CD8-positive, alpha-beta memory T cell (primary cell): ENCODE data around the gene PLCG2. TPM values are rescaled to one million over a fixed set of nuclear protein-coding genes. Genes with fewer than 3 reads are reported as not detected.

ENCODE experiments used
- CTCF ChIA-PET: fragments of 350-600 bp; sonication (Branson Sonifier 250); formaldehyde crosslinking; loops from one replicate; lab custom pipeline; 2021; ENCODE audit warnings: antibody characterized with exemption; lab: Charles Lee
- POLR2A ChIA-PET: fragments of 350-600 bp; sonication (Branson Sonifier 250); formaldehyde crosslinking; loops from one replicate; lab custom pipeline; 2021; ENCODE audit warnings: antibody characterized with exemption; lab: Charles Lee
- DNase-seq, 5 donors: peaks; one replicate each; pipeline versions ENCODE4 v3.0.0 to v3.0.0-alpha.2; 2020 to 2022; ENCODE audit warnings: mixed read lengths in 1 of 5
- H3K27ac ChIP-seq: one replicate; pipeline ENCODE4 v1.7.0; 2013; ENCODE audit warnings: low read depth, mild to moderate bottlenecking, low read length, moderate library complexity
- H3K27me3 ChIP-seq: 2 replicates; pipeline ENCODE4 v1.7.0; 2013; ENCODE audit warnings: low read length, mild to moderate bottlenecking; ENCODE audit not compliant: insufficient read depth, poor library complexity, severe bottlenecking
- H3K36me3 ChIP-seq: 2 replicates; pipeline ENCODE4 v1.7.0; 2013; ENCODE audit warnings: mild to moderate bottlenecking, low read length, moderate library complexity; ENCODE audit not compliant: insufficient read depth
- H3K4me1 ChIP-seq: 2 replicates; pipeline ENCODE4 v1.7.0; 2013; ENCODE audit warnings: mild to moderate bottlenecking, low read length, moderate library complexity; ENCODE audit not compliant: insufficient read depth
- H3K4me3 ChIP-seq: 2 replicates; pipeline ENCODE4 v1.7.0; 2013; ENCODE audit warnings: mild to moderate bottlenecking, low read length
- H3K9me3 ChIP-seq: 2 replicates; pipeline ENCODE4 v1.7.0; 2013; ENCODE audit warnings: mild to moderate bottlenecking, low read length
- H3K27ac Mint-ChIP-seq, 8 donors: one replicate each; pipeline ENCODE4 v1.8.0; 2020 to 2021; ENCODE audit warnings: mixed read lengths in 8 of 8, mild to moderate bottlenecking in 6 of 8, inconsistent platforms in 3 of 8, moderate library complexity in 3 of 8
- H3K27me3 Mint-ChIP-seq, 2 donors: one replicate each; pipeline ENCODE4 v1.8.0; 2020 to 2021; ENCODE audit warnings: mixed read lengths in 2 of 2, mild to moderate bottlenecking in 1 of 2, moderate library complexity in 1 of 2
- H3K36me3 Mint-ChIP-seq, 3 donors: one replicate each; pipeline ENCODE4 v1.8.0; 2020 to 2021; ENCODE audit warnings: mixed read lengths in 3 of 3, inconsistent platforms in 1 of 3, mild to moderate bottlenecking in 1 of 3
- H3K4me1 Mint-ChIP-seq, 3 donors: one replicate each; pipeline ENCODE4 v1.8.0; 2020 to 2021; ENCODE audit warnings: mixed read lengths in 3 of 3, inconsistent platforms in 1 of 3, mild to moderate bottlenecking in 1 of 3
- H3K4me3 Mint-ChIP-seq, 7 donors: one replicate each; pipeline ENCODE4 v1.8.0; 2020 to 2021; ENCODE audit warnings: mixed read lengths in 7 of 7, mild to moderate bottlenecking in 6 of 7, moderate library complexity in 4 of 7, inconsistent platforms in 2 of 7
- H3K9me3 Mint-ChIP-seq, 5 donors: one replicate each; pipeline ENCODE4 v1.8.0; 2020 to 2022; ENCODE audit warnings: mixed read lengths in 5 of 5, mild to moderate bottlenecking in 3 of 5, moderate library complexity in 2 of 5, inconsistent platforms in 1 of 5
- polyA plus RNA-seq: library from polyadenylated mRNA; unstranded; fragments of 300-500 nt; fragmentation: Illumina TruSeq; gene quantifications from one replicate; pipeline ENCODE4 v1.2.3, GENCODE V29; 2021
- total RNA-seq, 2 experiments: library from RNA; stranded (reverse); gene quantifications; one replicate each; pipeline ENCODE4 v1.2.3, GENCODE V29; 2021

The PLCG2 gene
- total and polyA plus RNA-seq, 3 experiments from 2014 or later: 5.4 to 16.2 (median 14.2) TPM

GRCh38 chr16:81926036-81926435 is 146.9 kb downstream of the PLCG2 start:
- H3K36me3 ChIP-seq: no peaks in the 10 kb centered on the region
- H3K4me3 ChIP-seq: no peak overlapping the region
- peaks cover 0 to 1% of the 10 kb centered on the region in 2 donors for H3K27me3 Mint-ChIP-seq
- peaks cover 0 to 5% (median 0%) of the 10 kb centered on the region in 3 donors for H3K4me1 Mint-ChIP-seq
- no peak for DNase-seq
- peaks cover 0 to 58% (median 3%) of the 10 kb centered on the region in 3 donors for H3K36me3 Mint-ChIP-seq
- H3K4me1 ChIP-seq: no peaks in the 10 kb centered on the region
- POLR2A ChIA-PET: no interaction called here
- H3K27ac ChIP-seq: no peak overlapping the region
- no peak overlapping the region for H3K27ac Mint-ChIP-seq
- CTCF ChIA-PET: no interaction called here
- H3K9me3 Mint-ChIP-seq: no peaks in the 10 kb centered on the region
- H3K4me3 Mint-ChIP-seq: no peak overlapping the region
- no peaks in the 10 kb centered on the region for H3K27me3 ChIP-seq
- no peaks in the 10 kb centered on the region for H3K9me3 ChIP-seq

- H3K27ac Mint-ChIP-seq: no peak overlapping the region
- H3K4me3 Mint-ChIP-seq: no peak overlapping the region
- ChIA-PET POLR2A (no interaction called here), CTCF (no interaction called here)
- H3K27me3 ChIP-seq: no peaks in the 10 kb centered on the region
- no peaks in the 10 kb centered on the region for H3K4me1 ChIP-seq
- peaks cover 0 to 60% (median 0%) of the 10 kb centered on the region in 3 donors for H3K36me3 Mint-ChIP-seq
- no peaks in the 10 kb centered on the region for H3K9me3 Mint-ChIP-seq
- H3K27me3 Mint-ChIP-seq: peaks cover 0 to 1% of the 10 kb centered on the region in 2 donors
- no peaks in the 10 kb centered on the region for H3K36me3 ChIP-seq
- H3K4me1 Mint-ChIP-seq: peaks cover 0 to 5% (median 0%) of the 10 kb centered on the region in 3 donors
- no peak overlapping the region for H3K4me3 ChIP-seq
- no peak overlapping the region for H3K27ac ChIP-seq
- H3K9me3 ChIP-seq: no peaks in the 10 kb centered on the region
- DNase-seq: no peak
Measured at GRCh38 chr16:81927561-81928185, 148.6 kb downstream of the PLCG2 start.

GRCh38 chr16:81928271-81928918 is 149.3 kb downstream of the PLCG2 start:
- Histone ChIP-seq H3K27me3 (no peaks in the 10 kb centered on the region), H3K4me3 (no peak overlapping the region), H3K9me3 (no peaks in the 10 kb centered on the region), H3K36me3 (no peaks in the 10 kb centered on the region), H3K27ac (no peak overlapping the region), H3K4me1 (no peaks in the 10 kb centered on the region)
- Mint-ChIP-seq H3K4me1 (peaks cover 0 to 5% (median 0%) of the 10 kb centered on the region in 3 donors), H3K4me3 (no peak overlapping the region), H3K27me3 (peaks cover 0 to 1% of the 10 kb centered on the region in 2 donors), H3K36me3 (peaks cover 0 to 60% (median 0%) of the 10 kb centered on the region in 3 donors), H3K27ac (peak overlapping the region in 1 of 8 donors; percentile 33), H3K9me3 (no peaks in the 10 kb centered on the region)
- CTCF ChIA-PET: no interaction called here
- DNase-seq: no peak
- POLR2A ChIA-PET: no interaction called here

- ChIA-PET CTCF (no interaction called here), POLR2A (no interaction called here)
- Mint-ChIP-seq H3K36me3 (peaks cover 0 to 58% (median 3%) of the 10 kb centered on the region in 3 donors), H3K4me1 (peaks cover 0 to 5% (median 1%) of the 10 kb centered on the region in 3 donors), H3K27me3 (peaks cover 0 to 1% of the 10 kb centered on the region in 2 donors), H3K9me3 (no peaks in the 10 kb centered on the region), H3K27ac (peak overlapping the region in 1 of 8 donors; percentile 45), H3K4me3 (no peak overlapping the region)
- Histone ChIP-seq H3K4me1 (no peaks in the 10 kb centered on the region), H3K27me3 (no peaks in the 10 kb centered on the region), H3K4me3 (no peak overlapping the region), H3K9me3 (no peaks in the 10 kb centered on the region), H3K27ac (no peak overlapping the region), H3K36me3 (no peaks in the 10 kb centered on the region)
- DNase-seq: no peak
Measured at GRCh38 chr16:81928975-81929374, 149.9 kb downstream of the PLCG2 start.

- no peak for DNase-seq
- H3K4me1 ChIP-seq: no peaks in the 10 kb centered on the region
- H3K4me3 ChIP-seq: no peak overlapping the region
- Mint-ChIP-seq H3K4me1 (peaks cover 0 to 5% (median 4%) of the 10 kb centered on the region in 3 donors), H3K27ac (no peak overlapping the region), H3K27me3 (peaks cover 0 to 1% of the 10 kb centered on the region in 2 donors), H3K36me3 (peaks cover 0 to 63% (median 5%) of the 10 kb centered on the region in 3 donors), H3K4me3 (no peak overlapping the region), H3K9me3 (no peaks in the 10 kb centered on the region)
- no peaks in the 10 kb centered on the region for H3K9me3 ChIP-seq
- ChIA-PET CTCF (no interaction called here), POLR2A (no interaction called here)
- no peaks in the 10 kb centered on the region for H3K27me3 ChIP-seq
- H3K27ac ChIP-seq: no peak overlapping the region
- H3K36me3 ChIP-seq: no peaks in the 10 kb centered on the region
Measured at GRCh38 chr16:81929841-81930240, 150.8 kb downstream of the PLCG2 start.

- H3K4me1 ChIP-seq: no peaks in the 10 kb centered on the region
- H3K27ac ChIP-seq: no peak overlapping the region
- ChIA-PET POLR2A (no interaction called here), CTCF (no interaction called here)
- H3K9me3 ChIP-seq: no peaks in the 10 kb centered on the region
- no peaks in the 10 kb centered on the region for H3K27me3 Mint-ChIP-seq
- peak overlapping the region in 2 of 8 donors; percentile 34 to 35 for H3K27ac Mint-ChIP-seq
- H3K27me3 ChIP-seq: no peaks in the 10 kb centered on the region
- DNase-seq: no peak
- H3K36me3 ChIP-seq: no peaks in the 10 kb centered on the region
- no peak overlapping the region for H3K4me3 Mint-ChIP-seq
- H3K4me1 Mint-ChIP-seq: peaks cover 0 to 5% (median 4%) of the 10 kb centered on the region in 3 donors
- H3K4me3 ChIP-seq: no peak overlapping the region
- peaks cover 0 to 74% (median 6%) of the 10 kb centered on the region in 3 donors for H3K36me3 Mint-ChIP-seq
- no peaks in the 10 kb centered on the region for H3K9me3 Mint-ChIP-seq
Measured at GRCh38 chr16:81931927-81932326, 152.8 kb downstream of the PLCG2 start.

GRCh38 chr16:81932668-81933067 is 153.6 kb downstream of the PLCG2 start:
- Histone ChIP-seq H3K4me1 (no peaks in the 10 kb centered on the region), H3K27me3 (no peaks in the 10 kb centered on the region), H3K9me3 (no peaks in the 10 kb centered on the region), H3K27ac (no peak overlapping the region), H3K4me3 (no peak overlapping the region), H3K36me3 (no peaks in the 10 kb centered on the region)
- no peaks in the 10 kb centered on the region for H3K27me3 Mint-ChIP-seq
- peaks cover 0 to 5% (median 4%) of the 10 kb centered on the region in 3 donors for H3K4me1 Mint-ChIP-seq
- ChIA-PET POLR2A (no interaction called here), CTCF (no interaction called here)
- H3K27ac Mint-ChIP-seq: no peak overlapping the region
- no peak for DNase-seq
- H3K4me3 Mint-ChIP-seq: no peak overlapping the region
- H3K36me3 Mint-ChIP-seq: peaks cover 0 to 75% (median 8%) of the 10 kb centered on the region in 3 donors
- H3K9me3 Mint-ChIP-seq: no peaks in the 10 kb centered on the region

GRCh38 chr16:81933361-81933760 is 154.3 kb downstream of the PLCG2 start:
- POLR2A ChIA-PET: no interaction called here
- no peaks in the 10 kb centered on the region for H3K36me3 ChIP-seq
- Mint-ChIP-seq H3K27me3 (no peaks in the 10 kb centered on the region), H3K9me3 (no peaks in the 10 kb centered on the region), H3K27ac (no peak overlapping the region), H3K4me3 (no peak overlapping the region), H3K36me3 (peaks cover 0 to 74% (median 8%) of the 10 kb centered on the region in 3 donors), H3K4me1 (peaks cover 0 to 5% (median 4%) of the 10 kb centered on the region in 3 donors)
- H3K4me3 ChIP-seq: no peak overlapping the region
- no peak overlapping the region for H3K27ac ChIP-seq
- H3K4me1 ChIP-seq: no peaks in the 10 kb centered on the region
- DNase-seq: no peak
- H3K27me3 ChIP-seq: no peaks in the 10 kb centered on the region
- no peaks in the 10 kb centered on the region for H3K9me3 ChIP-seq
- CTCF ChIA-PET: no interaction called here
